IMR-90 (cell line): ENCODE measurements around the gene OR2B6.

Experiments
- BHLHE40 ChIP-seq: fragments of 150-350 bp; IDR thresholded peaks from 2 replicates; pipeline ENCODE4 v1.6.1; 2016; ENCODE audit warnings: mild to moderate bottlenecking, low read depth, low read length
- CEBPB ChIP-seq: IDR thresholded peaks from 2 replicates; pipeline ENCODE4 v1.6.1; 2012; ENCODE audit warnings: low read depth, low read length, improper control_type of control experiment
- ELK1 ChIP-seq: fragments of 150-350 bp; IDR thresholded peaks from 2 replicates; pipeline ENCODE4 v1.6.1; 2016; ENCODE audit warnings: low read depth, mild to moderate bottlenecking, low read length, moderate library complexity, borderline replicate concordance
- FOS ChIP-seq: fragments of 150-350 bp; IDR thresholded peaks from 2 replicates; pipeline ENCODE4 v1.6.1; 2016; ENCODE audit warnings: low read depth, low read length
- MAZ ChIP-seq: IDR thresholded peaks from 2 replicates; pipeline ENCODE4 v1.6.1; 2012; ENCODE audit warnings: low read depth, mild to moderate bottlenecking, low read length, improper control_type of control experiment, moderate library complexity, borderline replicate concordance
- MXI1 ChIP-seq: IDR thresholded peaks from 2 replicates; pipeline ENCODE4 v1.6.1; 2012; ENCODE audit warnings: low read depth, mild to moderate bottlenecking, low read length, moderate library complexity, borderline replicate concordance
- POLR2A ChIP-seq: IDR thresholded peaks from 2 replicates; pipeline ENCODE4 v1.6.1; 2012; ENCODE audit warnings: mild to moderate bottlenecking, low read depth, low read length
- RAD21 ChIP-seq: IDR thresholded peaks from 2 replicates; pipeline ENCODE4 v1.6.1; 2012; ENCODE audit warnings: low read length, improper control_type of control experiment
- RCOR1 ChIP-seq: IDR thresholded peaks from 2 replicates; pipeline ENCODE4 v1.6.1; 2012; ENCODE audit warnings: mild to moderate bottlenecking, low read length, improper control_type of control experiment; ENCODE audit not compliant: insufficient replicate concordance
- USF2 ChIP-seq: fragments of 150-350 bp; IDR thresholded peaks from 2 replicates; pipeline ENCODE4 v1.6.1; 2017; ENCODE audit warnings: mild to moderate bottlenecking, antibody characterized with exemption, low read length, low read depth
- TF ChIP-seq, protein P1 (sequence below): conservative IDR thresholded peaks from 2 replicates; pipeline ENCODE4 v1.5.1; 2012; ENCODE audit warnings: mild to moderate bottlenecking, low read depth, low read length, improper control_type of control experiment

- no peak for TF ChIP-seq POLR2A
- TF ChIP-seq, protein P1, sequence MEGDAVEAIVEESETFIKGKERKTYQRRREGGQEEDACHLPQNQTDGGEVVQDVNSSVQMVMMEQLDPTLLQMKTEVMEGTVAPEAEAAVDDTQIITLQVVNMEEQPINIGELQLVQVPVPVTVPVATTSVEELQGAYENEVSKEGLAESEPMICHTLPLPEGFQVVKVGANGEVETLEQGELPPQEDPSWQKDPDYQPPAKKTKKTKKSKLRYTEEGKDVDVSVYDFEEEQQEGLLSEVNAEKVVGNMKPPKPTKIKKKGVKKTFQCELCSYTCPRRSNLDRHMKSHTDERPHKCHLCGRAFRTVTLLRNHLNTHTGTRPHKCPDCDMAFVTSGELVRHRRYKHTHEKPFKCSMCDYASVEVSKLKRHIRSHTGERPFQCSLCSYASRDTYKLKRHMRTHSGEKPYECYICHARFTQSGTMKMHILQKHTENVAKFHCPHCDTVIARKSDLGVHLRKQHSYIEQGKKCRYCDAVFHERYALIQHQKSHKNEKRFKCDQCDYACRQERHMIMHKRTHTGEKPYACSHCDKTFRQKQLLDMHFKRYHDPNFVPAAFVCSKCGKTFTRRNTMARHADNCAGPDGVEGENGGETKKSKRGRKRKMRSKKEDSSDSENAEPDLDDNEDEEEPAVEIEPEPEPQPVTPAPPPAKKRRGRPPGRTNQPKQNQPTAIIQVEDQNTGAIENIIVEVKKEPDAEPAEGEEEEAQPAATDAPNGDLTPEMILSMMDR = no peak
- TF ChIP-seq ELK1 = no peak
- TF ChIP-seq CEBPB = no peak
- TF ChIP-seq RAD21 = no peak
- TF ChIP-seq USF2 = no peak
- TF ChIP-seq FOS = no peak
- no peak for TF ChIP-seq RCOR1
- no peak for TF ChIP-seq MXI1
- TF ChIP-seq BHLHE40 = no peak
- no peak for TF ChIP-seq MAZ
These were observed 13.4 kb downstream of the OR2B6 start for GRCh38 chr6:27970444-27970843.
